GM08714 (cell line): ENCODE results near the gene AURKA.

Source experiments
- H3K4me3 ChIP-seq: fragments of 200-500 bp; sonication (Bioruptor generic); 2 replicates; pipeline ENCODE4 v1.5.1; 2014; ENCODE audit warnings: mild to moderate bottlenecking, low read length, inconsistent platforms
- ZNF274 ChIP-seq: IDR thresholded peaks from 2 replicates; pipeline ENCODE4 v1.6.1; 2012; ENCODE audit warnings: mild to moderate bottlenecking, low read depth, low read length

The AURKA gene

DNA sequence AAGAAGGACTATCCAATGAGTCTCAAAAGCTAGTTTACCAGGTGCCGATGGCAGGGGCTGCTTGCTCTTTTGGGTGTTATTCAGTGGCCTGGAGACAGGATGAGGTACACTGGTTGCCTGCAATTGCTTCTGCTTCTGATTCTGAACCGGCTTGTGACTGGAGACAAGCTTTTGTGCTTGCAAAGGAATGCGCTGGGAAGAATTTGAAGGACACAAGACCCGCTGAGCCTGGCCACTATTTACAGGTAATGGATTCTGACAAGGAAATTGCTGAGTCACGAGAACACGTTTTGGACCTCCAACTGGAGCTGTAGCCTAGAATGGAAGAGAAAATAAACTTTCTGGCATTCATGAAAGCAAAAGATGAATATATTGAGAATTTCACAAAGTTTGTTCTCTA, 5.8 kb downstream of the AURKA start:
- no peak for TF ChIP-seq ZNF274
- H3K4me3 ChIP-seq = no peak overlapping the region

DNA sequence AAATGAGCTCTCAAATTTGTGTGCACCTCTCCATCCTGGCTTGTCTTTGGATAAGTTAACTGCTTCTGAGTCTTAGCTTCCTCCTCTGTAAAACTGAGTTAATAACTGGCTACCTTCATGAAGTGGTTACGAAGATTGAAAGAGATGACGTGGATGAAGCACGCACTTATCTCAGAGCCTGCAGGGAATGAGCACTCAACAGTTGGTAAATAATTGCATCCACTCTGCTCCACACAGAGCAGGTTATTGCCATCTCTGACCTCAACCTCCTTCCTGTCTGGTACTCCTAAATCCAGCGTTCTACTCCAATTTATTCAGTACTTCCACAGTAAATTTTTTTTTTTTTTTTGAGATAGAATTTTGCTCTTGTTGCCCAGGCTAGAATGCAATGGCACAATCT, 6.9 kb downstream of the AURKA start:
- no peak for TF ChIP-seq ZNF274
- no peak overlapping the region for H3K4me3 ChIP-seq

DNA sequence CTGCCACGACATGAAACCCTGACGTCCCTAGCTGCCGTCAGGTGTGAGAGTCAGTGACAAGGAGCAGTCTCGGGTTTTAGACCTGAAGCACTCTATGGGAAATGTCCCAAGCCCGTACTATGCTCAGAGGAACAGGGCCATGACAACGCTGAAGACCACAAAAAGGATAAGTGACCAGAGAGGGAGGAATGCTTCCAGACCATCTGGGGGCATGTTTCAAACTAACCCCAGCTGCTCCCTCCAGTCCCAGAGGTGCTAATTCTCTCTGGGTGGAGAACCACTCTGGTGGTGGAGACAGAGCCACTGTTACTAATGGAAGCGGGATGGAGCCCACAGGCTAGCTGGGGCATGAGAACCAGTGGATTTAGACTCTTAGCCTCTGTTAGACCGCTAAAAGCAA, 8.7 kb downstream of the AURKA start:
- no peak overlapping the region for H3K4me3 ChIP-seq

DNA sequence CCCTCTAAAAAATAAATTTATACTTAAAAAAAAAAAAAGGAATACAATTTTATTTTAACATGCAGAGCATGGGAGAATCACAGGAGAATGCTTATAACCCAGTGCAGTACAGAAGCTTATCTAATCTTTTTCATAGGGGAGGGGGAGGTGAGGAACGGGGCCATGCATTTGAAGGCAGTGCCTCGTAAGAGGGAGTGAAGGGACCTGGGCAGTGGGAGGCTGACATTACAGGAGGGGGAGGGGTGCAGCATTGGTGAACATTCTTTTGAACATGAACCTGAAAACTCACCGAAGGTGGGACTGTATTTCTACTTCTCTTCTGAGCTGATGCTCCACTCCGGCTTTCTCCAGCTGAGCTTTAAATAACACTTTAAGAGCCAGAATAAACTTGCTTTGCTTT, 9.3 kb downstream of the AURKA start:
- H3K4me3 ChIP-seq = no peak overlapping the region
- TF ChIP-seq ZNF274 = no peak

More for the DNA sequence above, 8.7 kb downstream of the AURKA start:
- no peak for TF ChIP-seq ZNF274

DNA sequence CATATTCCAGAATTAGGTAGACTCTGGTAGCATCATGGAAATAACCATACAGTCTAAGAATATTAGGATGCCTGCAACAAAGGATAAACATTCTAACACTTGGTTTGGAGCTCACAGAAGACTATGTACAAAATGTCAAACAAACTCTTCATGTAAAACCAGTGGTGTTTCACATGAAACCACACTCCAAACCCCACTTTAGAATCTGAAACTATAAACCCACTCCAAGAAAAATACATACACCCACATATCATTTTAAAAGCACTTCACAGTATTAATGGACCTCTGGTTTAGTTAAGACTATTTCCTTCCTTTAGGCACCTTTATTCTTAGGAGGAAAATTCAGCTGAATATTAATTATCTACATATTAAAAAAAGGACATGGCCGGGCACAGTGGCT, 10.5 kb downstream of the AURKA start:
- H3K4me3 ChIP-seq = no peak overlapping the region
- TF ChIP-seq ZNF274 = no peak

DNA sequence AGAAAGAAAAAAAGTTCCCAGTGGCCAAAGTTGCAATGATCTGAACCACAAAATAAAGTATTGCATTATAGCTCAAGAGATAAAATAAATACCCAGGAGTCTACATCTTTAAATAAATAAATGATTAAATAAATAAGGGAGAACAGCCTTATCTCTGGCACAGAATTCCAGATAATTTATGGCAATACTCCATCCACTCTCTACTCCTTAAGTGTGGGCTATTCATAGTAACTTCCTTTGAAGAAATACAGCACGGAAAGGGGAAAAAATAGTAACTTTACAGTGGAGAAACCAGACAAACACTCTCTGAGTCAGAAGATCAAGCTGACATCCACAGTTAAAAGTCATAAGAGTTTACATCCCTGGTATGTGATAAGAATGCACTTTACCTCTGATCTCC, 11.6 kb downstream of the AURKA start:
- TF ChIP-seq ZNF274 = no peak
- no peak overlapping the region for H3K4me3 ChIP-seq

DNA sequence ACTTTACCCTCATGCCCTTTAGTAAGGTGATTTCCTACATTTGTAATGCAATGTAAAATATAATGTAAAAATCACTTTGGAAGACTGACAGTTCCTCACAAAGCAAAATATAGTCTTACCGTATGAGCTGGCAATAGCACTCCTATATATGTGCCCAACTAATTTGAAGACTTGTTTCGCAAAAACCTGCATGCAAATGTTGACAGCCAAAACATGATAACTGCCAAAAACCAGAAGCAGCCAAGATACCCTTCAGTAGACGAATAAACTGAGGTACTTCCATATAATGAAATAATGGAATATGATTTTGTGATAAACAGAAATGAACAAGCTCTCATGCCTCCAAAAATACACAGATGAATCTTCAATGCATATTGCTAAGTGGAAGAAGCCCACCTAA, 13.6 kb downstream of the AURKA start:
- no peak for TF ChIP-seq ZNF274
- H3K4me3 ChIP-seq = no peak overlapping the region

DNA sequence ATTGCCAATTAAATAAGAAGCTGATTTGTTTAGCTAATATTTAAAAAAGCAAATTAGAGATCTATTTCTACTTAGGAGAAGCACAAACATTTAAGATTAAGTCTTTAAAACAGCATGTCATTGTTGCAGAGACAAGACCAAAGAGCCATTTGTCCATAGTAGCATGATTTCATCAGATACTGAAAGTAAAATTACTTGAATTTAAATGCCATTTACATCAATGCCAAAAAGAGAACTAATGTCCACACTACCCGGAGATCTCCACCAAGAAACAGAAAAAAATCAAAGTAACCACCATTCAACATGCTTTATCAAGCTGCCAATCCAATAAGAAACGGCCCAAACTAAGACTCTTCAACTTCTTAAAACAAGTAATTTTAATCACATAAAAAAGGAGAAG, 15.7 kb downstream of the AURKA start:
- no peak for TF ChIP-seq ZNF274
- H3K4me3 ChIP-seq = no peak overlapping the region

DNA sequence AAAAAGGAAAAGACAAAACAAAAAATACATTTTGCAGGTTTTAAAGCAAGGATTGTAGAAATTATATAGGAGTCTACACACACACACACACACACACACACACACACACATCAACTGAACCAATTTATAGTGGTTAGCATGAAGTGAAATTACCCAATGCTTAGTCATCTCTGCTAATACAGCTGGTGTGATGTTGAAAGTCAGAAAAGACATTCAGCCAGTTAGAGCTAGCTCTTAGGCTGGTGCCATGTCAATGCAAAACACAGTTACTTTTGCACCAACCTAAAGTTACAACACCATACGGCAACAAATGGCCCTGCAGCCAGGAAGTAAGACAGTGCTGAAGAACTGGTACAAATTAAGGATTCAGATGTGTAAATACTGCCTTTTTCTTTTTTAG, 18.1 kb downstream of the AURKA start:
- TF ChIP-seq ZNF274 = no peak
- H3K4me3 ChIP-seq = no peak overlapping the region

DNA sequence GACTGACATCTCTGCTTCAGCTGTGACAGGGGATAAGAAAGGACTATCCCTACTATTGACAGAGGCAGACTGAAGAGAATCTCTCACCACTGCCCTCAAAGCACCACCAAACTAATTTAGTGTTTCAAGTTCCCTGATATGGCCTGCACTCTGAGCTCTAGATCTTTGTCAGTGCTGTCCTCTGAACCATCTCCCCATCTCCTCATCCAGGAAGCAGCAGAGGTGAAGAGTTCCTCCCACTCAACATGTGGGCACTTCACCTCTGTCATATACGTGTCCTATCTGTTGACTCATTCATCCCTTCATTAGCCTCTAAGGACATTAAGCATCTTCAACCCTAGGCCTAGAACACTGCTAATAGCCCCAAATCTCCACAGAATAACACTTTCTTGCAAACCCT, 19.2 kb downstream of the AURKA start:
- TF ChIP-seq ZNF274 = no peak
- H3K4me3 ChIP-seq = no peak overlapping the region

DNA sequence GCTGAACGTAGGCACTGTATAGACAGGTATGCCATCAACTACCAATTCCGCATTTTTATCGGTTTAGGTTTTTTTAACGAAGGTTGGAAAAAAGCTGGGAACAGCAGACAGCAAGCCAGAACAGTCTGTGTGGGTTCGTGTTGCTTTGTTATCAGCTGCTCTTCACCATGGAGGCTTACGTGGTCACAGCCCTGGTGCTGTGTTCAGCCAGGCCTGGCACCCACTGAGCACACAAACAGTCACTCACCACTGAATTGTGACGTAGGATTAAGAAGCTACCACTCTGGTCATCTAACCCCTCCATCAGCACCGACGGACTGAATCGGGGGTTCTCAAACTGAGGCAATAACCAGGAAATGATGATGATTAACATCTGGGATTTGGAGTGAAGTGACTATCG, 20.0 kb downstream of the AURKA start:
- no peak overlapping the region for H3K4me3 ChIP-seq
- no peak for TF ChIP-seq ZNF274

DNA sequence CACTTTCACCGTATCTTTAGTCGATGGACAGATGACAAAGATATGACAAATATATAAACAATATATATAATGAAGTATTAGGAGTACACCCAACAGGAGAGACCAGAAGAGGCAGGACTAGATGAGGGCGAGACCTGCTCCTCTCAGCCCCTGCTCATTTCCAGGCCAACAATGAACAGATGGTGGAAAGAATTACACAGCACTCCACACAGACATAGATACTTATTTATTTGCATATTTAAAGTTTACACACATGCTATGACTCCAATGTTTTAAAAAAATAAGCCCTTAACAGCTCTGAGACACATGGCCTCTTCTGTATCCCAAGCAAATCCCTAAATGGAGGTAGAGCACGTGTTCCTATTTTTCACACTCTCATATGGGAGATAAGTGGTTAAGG, 22.8 kb downstream of the AURKA start:
- no peak for TF ChIP-seq ZNF274

DNA sequence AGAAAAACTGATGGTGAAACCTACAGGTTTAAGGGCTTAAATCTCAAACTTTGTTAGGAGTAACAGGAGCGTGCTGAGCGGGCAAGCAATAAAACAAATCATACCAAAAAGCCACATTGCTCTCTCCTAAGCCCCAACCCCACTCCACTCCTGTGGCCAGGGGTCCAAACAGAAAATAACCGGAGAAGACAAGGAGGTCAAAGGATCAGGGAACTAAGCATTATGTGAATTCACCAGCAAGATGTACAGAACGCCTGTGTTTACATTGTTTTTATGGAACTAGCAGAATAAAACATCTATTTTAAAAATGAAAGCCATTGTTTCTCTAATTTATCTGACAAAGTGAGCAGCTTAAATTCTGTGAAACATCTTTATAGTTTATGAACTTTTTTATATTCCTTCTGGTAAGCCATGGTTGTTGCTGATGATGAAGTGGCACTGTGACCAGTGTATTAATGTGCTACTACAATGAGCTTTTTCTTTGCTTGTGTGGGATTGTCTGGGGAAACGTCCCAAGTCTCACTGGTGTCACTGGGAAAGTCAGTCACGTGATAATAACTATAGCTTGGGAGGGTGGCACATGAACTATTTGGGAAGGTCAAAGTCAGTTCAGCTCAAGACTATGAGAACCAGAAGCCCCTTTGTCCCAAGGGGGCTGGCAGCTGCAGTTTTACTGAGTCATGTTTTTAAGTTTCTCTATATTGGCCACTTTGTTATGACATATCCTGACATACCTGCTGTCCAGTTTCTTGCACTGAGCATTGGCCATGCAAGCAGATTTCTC, 23.5 kb downstream of the AURKA start:
- no peak for TF ChIP-seq ZNF274
- H3K4me3 ChIP-seq = no peak overlapping the region

More for the DNA sequence above, 22.8 kb downstream of the AURKA start:
- no peak overlapping the region for H3K4me3 ChIP-seq

DNA sequence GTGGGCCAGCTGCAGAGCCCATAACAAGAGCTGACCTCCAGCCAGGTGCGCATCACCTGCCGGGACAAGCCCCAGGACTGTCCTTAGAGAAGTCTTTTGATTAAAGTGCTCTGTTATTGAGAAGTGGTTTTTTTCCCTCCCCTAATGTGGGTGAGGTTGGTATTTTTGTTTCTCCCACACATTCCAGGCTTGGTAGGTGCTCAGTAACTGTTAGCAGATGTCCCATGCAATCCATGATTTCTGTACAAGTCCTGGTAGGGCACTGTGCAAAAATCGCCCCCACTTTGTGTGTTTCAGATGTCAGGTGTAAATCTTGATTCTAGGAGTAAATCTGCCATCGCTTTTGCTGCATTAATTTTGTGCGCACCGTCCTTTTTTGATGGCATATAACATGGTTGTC, 28.5 kb downstream of the AURKA start:
- no peak overlapping the region for H3K4me3 ChIP-seq

DNA sequence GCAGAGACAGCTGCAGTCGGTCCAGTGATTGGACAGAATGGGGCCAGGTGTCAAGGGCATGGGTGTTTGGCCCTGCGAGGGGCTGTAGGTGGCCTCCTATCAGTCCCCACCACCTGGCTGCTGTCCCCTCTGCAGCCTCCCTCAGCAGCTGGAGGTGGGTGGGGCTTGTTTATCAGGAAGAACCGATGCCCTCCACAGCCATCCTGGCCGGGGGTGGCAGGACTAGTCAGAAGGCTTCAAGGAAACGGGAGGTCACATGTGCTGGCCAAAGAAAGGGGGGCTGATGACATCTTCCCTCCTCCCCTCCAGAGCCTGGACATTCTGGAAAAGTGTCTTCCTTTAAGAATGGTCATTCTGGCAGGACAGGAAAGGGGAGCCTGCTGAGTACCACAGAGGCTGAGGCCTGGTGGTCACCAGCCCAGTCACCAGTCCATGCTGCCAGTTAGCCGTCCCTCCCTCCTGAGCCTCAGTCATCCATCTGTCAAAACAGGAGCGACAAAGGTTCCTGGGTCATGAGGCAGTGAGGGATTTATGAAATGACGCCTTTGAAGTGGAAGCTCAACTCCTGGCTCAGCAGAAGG, 29.1 kb downstream of the AURKA start:
- no peak for TF ChIP-seq ZNF274

More for the DNA sequence above, 28.5 kb downstream of the AURKA start:
- TF ChIP-seq ZNF274 = no peak

More for the DNA sequence above, 29.1 kb downstream of the AURKA start:
- H3K4me3 ChIP-seq = no peak overlapping the region
